ENCODE measurements around the gene FZD10.

The FZD10 gene

DNA sequence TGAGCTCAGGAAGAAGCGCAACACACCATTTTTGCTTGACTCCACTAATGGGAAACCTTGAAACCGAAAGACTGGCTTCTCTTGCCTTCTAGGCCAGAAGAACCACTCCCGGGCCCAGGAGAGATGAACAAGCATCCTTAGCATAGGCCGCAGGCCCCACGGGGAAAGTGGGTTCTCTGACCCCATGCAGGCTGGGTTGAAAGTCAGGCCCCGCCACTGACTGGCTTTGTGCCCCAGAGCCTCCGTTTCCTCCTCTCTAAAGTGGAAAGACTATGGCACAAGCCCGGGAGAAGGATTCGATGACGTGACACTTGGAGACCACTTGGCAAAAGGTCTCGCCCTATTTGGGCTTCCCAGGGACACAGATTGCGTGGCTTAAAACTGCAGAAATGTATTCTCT, 9.9 kb upstream of the FZD10 start:
- DNase-seq (ENCODE audit: low read depth) = no peak
- H3K4me3 ChIP-seq (ENCODE audit: low read length) = no peak overlapping the region
- TF ChIP-seq, protein P1, sequence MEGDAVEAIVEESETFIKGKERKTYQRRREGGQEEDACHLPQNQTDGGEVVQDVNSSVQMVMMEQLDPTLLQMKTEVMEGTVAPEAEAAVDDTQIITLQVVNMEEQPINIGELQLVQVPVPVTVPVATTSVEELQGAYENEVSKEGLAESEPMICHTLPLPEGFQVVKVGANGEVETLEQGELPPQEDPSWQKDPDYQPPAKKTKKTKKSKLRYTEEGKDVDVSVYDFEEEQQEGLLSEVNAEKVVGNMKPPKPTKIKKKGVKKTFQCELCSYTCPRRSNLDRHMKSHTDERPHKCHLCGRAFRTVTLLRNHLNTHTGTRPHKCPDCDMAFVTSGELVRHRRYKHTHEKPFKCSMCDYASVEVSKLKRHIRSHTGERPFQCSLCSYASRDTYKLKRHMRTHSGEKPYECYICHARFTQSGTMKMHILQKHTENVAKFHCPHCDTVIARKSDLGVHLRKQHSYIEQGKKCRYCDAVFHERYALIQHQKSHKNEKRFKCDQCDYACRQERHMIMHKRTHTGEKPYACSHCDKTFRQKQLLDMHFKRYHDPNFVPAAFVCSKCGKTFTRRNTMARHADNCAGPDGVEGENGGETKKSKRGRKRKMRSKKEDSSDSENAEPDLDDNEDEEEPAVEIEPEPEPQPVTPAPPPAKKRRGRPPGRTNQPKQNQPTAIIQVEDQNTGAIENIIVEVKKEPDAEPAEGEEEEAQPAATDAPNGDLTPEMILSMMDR (IDR thresholded peaks at IDR 0.05; ENCODE audit: insufficient read depth, low read depth, low read length, missing control alignments) = no peak

DNA sequence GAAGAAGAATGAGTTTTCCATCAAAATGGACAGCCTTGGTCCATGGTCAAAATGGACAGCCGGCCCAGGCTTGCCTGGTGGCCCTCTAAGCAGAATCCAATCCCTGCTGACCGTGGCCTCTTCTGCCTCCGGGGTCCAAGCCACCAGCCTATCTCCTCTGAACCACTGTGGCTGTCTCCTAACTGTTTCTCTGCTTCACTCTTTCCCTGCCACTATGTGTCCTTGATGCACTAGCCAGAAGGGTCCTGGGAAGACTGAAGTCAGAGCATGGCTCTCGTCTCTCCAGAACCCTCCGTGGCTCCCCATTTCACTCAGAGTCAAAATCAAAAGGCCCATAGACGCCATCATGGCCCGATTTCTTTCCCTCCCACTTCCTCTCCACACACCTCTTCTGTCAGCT, 8.5 kb upstream of the FZD10 start:
- TF ChIP-seq, protein P1 (IDR thresholded peaks at IDR 0.05; ENCODE audit: insufficient read depth, low read depth, low read length, missing control alignments) = no peak

DNA sequence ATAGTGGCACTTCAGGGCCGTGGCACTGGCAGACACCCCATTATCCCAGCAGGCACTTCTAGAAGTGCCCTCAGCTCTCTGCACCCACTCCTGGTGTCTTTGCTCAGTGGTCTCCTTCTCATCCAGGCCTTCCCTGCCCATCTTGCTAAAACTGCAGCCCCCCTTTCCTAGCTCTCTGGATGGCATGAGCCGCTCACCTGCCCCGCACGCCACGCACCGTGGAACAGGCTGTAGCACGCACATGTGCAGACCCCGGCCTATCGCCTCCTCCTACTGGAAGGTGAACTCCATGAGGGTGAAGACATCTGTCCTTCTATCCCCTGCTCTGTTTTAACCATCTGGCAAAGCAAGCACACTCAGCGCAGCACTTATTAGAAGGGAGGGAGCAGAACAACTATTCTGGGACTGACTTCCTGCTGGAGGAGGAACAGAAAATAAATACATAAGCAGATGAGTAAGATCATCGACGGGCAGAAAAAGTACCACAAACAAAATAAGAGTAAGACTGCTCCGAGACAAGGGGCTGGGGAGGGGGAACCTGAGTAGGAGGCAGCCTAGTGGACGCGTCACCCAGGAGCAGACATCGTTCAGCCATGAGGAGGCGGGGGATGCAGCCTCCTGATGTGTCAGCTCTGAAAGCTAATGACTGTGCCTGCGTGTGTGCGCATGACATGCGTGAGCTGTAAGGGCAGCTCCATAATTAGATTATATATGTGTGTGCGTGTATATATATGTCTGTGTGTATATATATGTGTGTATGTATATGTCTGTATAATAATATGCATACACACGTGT, 7.8 kb upstream of the FZD10 start:
- DNase-seq (ENCODE audit: low read depth) = no peak
- H3K4me3 ChIP-seq (ENCODE audit: low read length) = no peak overlapping the region
- TF ChIP-seq, protein P1 (IDR thresholded peaks at IDR 0.05; ENCODE audit: insufficient read depth, low read depth, low read length, missing control alignments) = no peak

More for the DNA sequence above, 8.5 kb upstream of the FZD10 start:
- H3K4me3 ChIP-seq (ENCODE audit: low read length) = no peak overlapping the region
- no peak for DNase-seq (ENCODE audit: low read depth)

DNA sequence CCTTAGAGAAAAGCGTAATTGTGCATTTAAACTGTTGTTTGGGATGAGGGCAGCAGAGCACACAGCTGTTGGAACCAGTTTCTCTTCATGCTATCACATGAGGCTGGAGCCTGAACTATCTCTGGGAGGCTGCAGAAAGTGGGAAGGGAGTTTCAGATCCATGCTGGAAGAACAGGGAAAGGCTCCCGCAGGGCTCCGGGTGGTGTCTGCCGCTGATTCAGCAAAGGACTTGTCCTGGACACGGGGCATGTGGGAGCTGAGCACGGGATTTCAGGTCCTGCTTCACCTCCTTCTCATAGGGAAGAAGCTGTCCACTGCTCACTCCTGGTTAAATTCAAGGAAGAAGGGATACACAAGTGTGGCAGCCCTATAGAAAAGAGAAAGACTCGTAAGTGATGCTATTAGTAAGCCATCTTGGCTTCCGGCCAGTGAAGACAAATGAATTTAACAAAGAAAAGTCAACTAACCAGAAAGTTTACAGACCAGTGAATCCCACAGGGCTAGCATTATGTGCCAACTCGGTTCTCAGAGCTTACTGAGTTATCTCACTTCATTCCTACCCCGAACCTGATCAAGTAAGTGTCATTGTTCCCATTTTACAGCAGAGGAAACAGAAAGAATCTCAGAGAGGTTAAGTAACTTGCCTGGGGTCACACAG, 6.7 kb upstream of the FZD10 start:
- peak; percentile 62 for DNase-seq (ENCODE audit: low read depth)
- no peak overlapping the region for H3K4me3 ChIP-seq (ENCODE audit: low read length)
- TF ChIP-seq, protein P1 (IDR thresholded peaks at IDR 0.05; ENCODE audit: insufficient read depth, low read depth, low read length, missing control alignments) = no peak

DNA sequence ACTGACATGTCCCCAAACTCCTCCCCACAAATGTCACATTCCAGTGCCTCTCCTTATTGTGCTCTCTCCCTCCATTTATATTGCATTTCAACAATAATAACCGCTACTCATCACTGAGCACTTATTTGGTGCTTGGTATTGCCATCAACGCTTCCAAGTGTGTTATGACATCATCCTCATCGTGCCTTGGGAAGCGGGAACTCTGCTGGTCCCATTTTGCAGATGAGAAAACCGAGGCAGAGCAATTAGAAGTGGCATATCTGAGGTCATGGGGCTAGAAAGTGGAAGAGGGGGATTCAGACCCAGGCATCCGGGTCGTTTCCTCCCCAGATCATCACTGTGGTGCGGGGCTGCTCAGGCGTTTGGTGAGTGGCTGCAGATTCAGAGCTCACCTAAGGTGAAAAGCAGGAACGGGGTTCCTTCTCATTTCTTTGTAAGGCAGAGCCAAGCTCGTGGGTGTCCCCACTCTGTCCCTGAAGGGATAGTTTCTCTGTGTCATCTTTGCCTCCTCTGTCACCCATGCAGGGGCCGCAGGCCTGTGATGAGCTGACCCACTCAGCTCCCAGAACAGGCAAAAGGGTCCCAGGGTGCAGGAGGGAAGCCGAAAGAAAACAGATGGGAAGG, 5.5 kb upstream of the FZD10 start:
- no peak overlapping the region for H3K4me3 ChIP-seq (ENCODE audit: low read length)
- no peak for DNase-seq (ENCODE audit: low read depth)
- TF ChIP-seq, protein P1 (IDR thresholded peaks at IDR 0.05; ENCODE audit: insufficient read depth, low read depth, low read length, missing control alignments) = no peak

DNA sequence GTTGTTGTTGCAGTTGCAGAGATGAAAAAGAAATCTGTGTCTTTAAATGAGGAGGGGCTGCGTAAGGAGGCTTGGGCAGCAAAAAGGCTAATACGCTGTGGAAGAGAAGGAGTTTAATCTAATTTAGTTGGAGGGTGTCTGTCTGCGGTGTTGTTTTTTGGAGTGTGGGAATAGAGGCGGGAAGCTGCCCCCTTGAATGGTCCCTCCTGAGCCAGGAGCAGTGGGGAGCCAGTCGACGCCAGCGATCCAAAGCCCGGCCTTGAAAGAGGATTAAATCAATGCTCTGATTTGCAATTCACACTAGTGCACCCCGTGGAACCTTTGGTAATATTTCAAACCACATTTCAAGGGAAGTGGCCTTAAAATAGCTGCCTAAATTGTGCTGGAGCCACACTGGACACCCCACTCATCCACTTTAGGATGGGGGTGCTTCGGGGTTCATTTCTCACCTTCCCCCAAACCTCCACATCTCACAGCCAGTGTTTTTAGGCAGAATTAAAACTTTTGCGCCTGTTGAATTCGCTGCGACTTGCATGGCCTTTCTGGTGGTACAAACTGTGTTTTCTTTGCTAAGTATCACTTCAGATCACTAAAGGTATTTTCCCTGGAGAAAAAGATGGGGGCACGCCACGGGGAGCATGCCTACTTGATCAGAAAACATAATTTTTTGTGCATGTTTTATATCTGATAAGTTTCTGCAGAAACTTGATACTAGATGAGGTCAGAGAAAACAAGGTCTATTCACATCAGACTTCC, 4.1 kb upstream of the FZD10 start:
- no peak for DNase-seq (ENCODE audit: low read depth)
- no peak overlapping the region for H3K4me3 ChIP-seq (ENCODE audit: low read length)
- TF ChIP-seq, protein P1 (IDR thresholded peaks at IDR 0.05; ENCODE audit: insufficient read depth, low read depth, low read length, missing control alignments) = no peak

All from epithelial cell of esophagus (primary cell).